ENCODE measurements around the gene TTC38.

Gene TTC38

DNA sequence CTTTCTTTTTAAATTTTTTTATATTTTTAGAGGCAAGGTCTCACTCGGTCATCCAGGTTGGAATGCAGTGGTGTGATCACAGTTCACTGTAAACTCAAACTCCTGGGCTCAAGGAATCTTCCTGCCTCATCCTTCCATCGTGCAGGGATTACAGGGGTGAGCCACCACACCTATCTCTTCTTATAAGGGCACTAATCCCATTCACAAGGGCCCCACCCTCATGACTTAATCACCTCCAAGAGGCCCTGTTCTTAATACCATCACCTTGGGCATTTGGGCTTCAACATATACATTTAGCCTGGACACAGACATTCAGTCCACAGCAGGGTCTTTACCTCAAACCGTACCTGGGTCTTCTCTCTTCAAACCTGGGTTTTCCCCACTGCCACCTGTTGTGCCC, 24.4 kb downstream of the TTC38 start:
- TF ChIP-seq, protein P1, sequence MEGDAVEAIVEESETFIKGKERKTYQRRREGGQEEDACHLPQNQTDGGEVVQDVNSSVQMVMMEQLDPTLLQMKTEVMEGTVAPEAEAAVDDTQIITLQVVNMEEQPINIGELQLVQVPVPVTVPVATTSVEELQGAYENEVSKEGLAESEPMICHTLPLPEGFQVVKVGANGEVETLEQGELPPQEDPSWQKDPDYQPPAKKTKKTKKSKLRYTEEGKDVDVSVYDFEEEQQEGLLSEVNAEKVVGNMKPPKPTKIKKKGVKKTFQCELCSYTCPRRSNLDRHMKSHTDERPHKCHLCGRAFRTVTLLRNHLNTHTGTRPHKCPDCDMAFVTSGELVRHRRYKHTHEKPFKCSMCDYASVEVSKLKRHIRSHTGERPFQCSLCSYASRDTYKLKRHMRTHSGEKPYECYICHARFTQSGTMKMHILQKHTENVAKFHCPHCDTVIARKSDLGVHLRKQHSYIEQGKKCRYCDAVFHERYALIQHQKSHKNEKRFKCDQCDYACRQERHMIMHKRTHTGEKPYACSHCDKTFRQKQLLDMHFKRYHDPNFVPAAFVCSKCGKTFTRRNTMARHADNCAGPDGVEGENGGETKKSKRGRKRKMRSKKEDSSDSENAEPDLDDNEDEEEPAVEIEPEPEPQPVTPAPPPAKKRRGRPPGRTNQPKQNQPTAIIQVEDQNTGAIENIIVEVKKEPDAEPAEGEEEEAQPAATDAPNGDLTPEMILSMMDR (IDR thresholded peaks at IDR 0.05), result no peak
- Histone ChIP-seq H3K4me2 (ENCODE audit: low read length) (no peak overlapping the region), H3K9ac (no peak overlapping the region), H3K27me3 (ENCODE audit: control insufficient read depth, insufficient read depth, low read length) (no peaks in the 10 kb centered on the region), H3K9me3 (ENCODE audit: control insufficient read depth, low read length) (no peaks in the 10 kb centered on the region), H3K4me1 (peaks cover 5% of the 10 kb centered on the region), H3K79me2 (no peaks in the 10 kb centered on the region), H3K36me3 (ENCODE audit: control insufficient read depth, insufficient read depth, low read length) (no peaks in the 10 kb centered on the region), H2AFZ (no peak overlapping the region), H3K4me3 (ENCODE audit: low read depth, low read length) (no peak overlapping the region), H3K27ac (no peak overlapping the region)

DNA sequence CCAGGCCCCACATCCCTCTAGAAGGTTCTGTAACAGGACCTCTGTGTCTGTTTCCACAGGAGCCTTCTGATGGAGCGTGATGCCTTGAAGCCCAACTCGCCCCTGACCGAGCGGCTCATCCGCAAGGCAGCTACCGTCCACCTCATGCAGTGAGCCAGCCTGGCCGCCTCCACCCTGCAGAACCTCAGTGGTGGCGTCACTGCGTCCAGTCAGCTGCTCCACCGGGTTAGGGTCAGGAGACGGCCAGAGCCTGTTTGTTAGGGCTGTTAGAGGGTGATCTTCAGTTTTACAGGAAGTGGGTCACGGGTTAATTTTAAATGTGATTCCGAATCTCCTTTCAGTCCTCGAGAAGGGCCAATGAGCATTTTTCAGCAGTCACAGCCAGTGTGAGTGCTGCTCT, 24.9 kb downstream of the TTC38 start:
- TF ChIP-seq, protein P1 (IDR thresholded peaks at IDR 0.05), result no peak
- no peaks in the 10 kb centered on the region for H3K36me3 ChIP-seq (ENCODE audit: control insufficient read depth, insufficient read depth, low read length)
- H3K4me1 ChIP-seq, result peaks cover 5% of the 10 kb centered on the region
- no peaks in the 10 kb centered on the region for H3K79me2 ChIP-seq
- no peaks in the 10 kb centered on the region for H3K9me3 ChIP-seq (ENCODE audit: control insufficient read depth, low read length)
- H3K27me3 ChIP-seq (ENCODE audit: control insufficient read depth, insufficient read depth, low read length), result no peaks in the 10 kb centered on the region
- no peak overlapping the region for H3K4me2 ChIP-seq (ENCODE audit: low read length)
- H3K4me3 ChIP-seq (ENCODE audit: low read depth, low read length), result no peak overlapping the region
- no peak overlapping the region for H3K9ac ChIP-seq
- no peak overlapping the region for H2AFZ ChIP-seq
- no peak overlapping the region for H3K27ac ChIP-seq

DNA sequence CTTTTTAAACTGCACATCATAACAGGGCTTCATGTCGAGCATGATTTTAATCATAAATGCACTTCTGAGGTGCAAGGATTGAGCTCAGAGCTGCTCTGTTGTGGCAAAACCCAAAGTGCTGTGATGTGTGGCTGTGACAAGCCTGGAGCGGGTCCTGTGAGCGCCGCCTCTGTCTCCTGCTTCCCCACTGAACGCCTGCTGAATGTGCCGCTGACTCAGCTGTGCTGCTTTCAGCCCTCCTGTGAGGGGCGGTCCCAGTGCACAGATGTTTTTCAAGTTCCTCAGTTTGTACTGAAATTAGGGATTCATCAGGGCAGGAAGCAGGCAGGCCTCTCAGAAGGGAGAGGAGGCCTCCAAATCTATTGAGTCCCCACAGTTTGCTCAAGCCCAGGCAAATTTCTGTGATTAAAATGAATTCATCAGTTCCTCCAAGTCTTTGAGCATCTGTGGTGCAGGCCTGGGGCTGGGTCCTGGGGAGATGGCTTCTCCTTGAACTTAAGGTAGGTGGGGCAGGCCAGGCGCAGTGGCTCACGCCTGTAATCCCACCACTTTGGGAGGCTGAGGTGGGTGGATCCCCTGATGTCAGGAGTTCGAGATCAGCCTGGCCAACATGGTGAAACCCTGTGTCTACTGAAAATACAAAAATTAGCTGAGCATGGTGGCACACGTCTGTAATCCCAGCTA, 25.9 kb downstream of the TTC38 start:
- Histone ChIP-seq H3K27ac (no peak overlapping the region), H3K36me3 (ENCODE audit: control insufficient read depth, insufficient read depth, low read length) (no peaks in the 10 kb centered on the region), H3K4me1 (peaks cover 5% of the 10 kb centered on the region)

DNA sequence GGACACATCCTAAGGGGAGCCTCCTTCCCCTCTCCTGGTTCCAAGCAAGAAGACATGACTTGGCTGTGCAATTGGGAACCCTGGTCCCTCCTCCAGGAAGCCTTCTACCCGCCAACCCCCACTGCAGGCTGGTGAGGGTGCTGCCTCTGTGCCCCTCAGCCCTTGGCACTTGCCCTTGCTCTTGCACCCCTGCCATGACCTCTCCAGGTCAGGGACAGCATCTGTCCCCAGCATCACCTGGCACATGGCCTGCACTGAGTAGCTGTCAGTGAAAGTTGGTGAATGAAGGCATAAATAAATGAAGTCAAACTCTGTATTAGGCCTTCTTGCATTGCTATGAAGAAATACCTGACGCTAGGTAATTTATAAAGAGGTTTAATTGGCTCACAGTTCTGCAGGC, 27.0 kb downstream of the TTC38 start:
- no peaks in the 10 kb centered on the region for H3K27me3 ChIP-seq (ENCODE audit: control insufficient read depth, insufficient read depth, low read length)
- no peaks in the 10 kb centered on the region for H3K36me3 ChIP-seq (ENCODE audit: control insufficient read depth, insufficient read depth, low read length)
- no peaks in the 10 kb centered on the region for H3K9me3 ChIP-seq (ENCODE audit: control insufficient read depth, low read length)
- no peak overlapping the region for H3K4me3 ChIP-seq (ENCODE audit: low read depth, low read length)
- no peak overlapping the region for H3K27ac ChIP-seq
- TF ChIP-seq, protein P1 (IDR thresholded peaks at IDR 0.05), result no peak
- H3K4me2 ChIP-seq (ENCODE audit: low read length), result no peak overlapping the region
- peaks cover 5% of the 10 kb centered on the region for H3K4me1 ChIP-seq
- H3K79me2 ChIP-seq, result no peaks in the 10 kb centered on the region
- H2AFZ ChIP-seq, result no peak overlapping the region
- no peak overlapping the region for H3K9ac ChIP-seq

More for the DNA sequence above, 25.9 kb downstream of the TTC38 start:
- Histone ChIP-seq H3K27me3 (ENCODE audit: control insufficient read depth, insufficient read depth, low read length) (no peaks in the 10 kb centered on the region), H3K4me3 (ENCODE audit: low read depth, low read length) (no peak overlapping the region), H3K79me2 (no peaks in the 10 kb centered on the region), H3K9me3 (ENCODE audit: control insufficient read depth, low read length) (no peaks in the 10 kb centered on the region), H2AFZ (no peak overlapping the region), H3K9ac (no peak overlapping the region), H3K4me2 (ENCODE audit: low read length) (no peak overlapping the region)
- TF ChIP-seq, protein P1 (IDR thresholded peaks at IDR 0.05), result no peak

Data from parathyroid adenoma (tissue), 2 donors.